Pancreas (tissue), 10 donors: ENCODE measurements around the gene BCR. TPM values are rescaled to one million over a fixed set of nuclear protein-coding genes. Genes with fewer than 3 reads are reported as not detected.

ENCODE experiments used
- ATAC-seq, 4 donors: fragments of 200-7000 bp; cut with Tn5 transposase; one replicate each; pipeline versions ENCODE4 v1.8.0 to v1.9.1; 2020; ENCODE audit warnings: mild to moderate bottlenecking in 4 of 4, moderate library complexity in 4 of 4
- DNase-seq, 6 donors: peaks; one replicate each; pipeline ENCODE4 v3.0.0-alpha.2; 2020
- FAIRE-seq: peaks from 2 replicates; lab custom pipeline; 2012; peaks lifted over from hg19 to GRCh38; lab: Jason Lieb, UNC
- H3K27ac ChIP-seq, 4 donors: fragments of 200-600 bp; sonication (generic); 1 replicate in 3 of 4; 2 replicates in 1 of 4; pipeline versions ENCODE4 v1.5.0 to v1.8.0; 2020
- H3K27me3 ChIP-seq, 4 donors: fragments of 200-600 bp; one replicate each; pipeline ENCODE4 v1.8.0; 2021
- H3K36me3 ChIP-seq, 3 donors: fragments of 200-600 bp; sonication (generic) in 1 of 3; one replicate each; pipeline versions ENCODE4 v1.5.0 to v1.8.0; 2020 to 2021
- H3K4me1 ChIP-seq, 3 donors: fragments of 200-600 bp; one replicate each; pipeline ENCODE4 v1.8.0; 2021
- H3K4me3 ChIP-seq, 4 donors: fragments of 200-600 bp; sonication (generic) in 2 of 4; one replicate each; pipeline versions ENCODE4 v1.5.0 to v1.8.0; 2020 to 2021
- H3K9me3 ChIP-seq, 4 donors: fragments of 200-600 bp; one replicate each; pipeline ENCODE4 v1.8.0; 2021
- CTCF ChIP-seq, 4 donors: fragments of 200-600 bp; sonication (generic) in 3 of 4; IDR thresholded peaks; one replicate each; pipeline versions ENCODE4 v1.5.0 to v1.8.0; 2021; ENCODE audit warnings: antibody characterized with exemption in 4 of 4
- WGBS, 2 donors: extraction: QIAGEN DNeasy Blood & Tissue Kit; methylation state at CpG; one replicate each; pipeline ENCODE4 v1.1.7; 2013; 5-methylcytosine and 5-hydroxymethylcytosine counted together
- intact Hi-C, 3 donors: fragments of 100-400 bp; cut with DNase I; formaldehyde crosslinking; loops; one replicate each; pipeline versions ENCODE4 v1.11.1 to v1.14.2; 2022
- polyA plus RNA-seq, 2 donors: library from polyadenylated mRNA; stranded (reverse); fragments of 200-250 nt; gene quantifications; one replicate each; pipeline ENCODE4 v1.2.3, GENCODE V29; 2013
- total RNA-seq, 6 donors: library from RNA; stranded (reverse); fragmentation: NEBNext Ultra II Directional in 4 of 6; extraction: Animal tissue kit (Norgen Biotek cat#: 25700) in 4 of 6; gene quantifications; one replicate each; pipeline versions ENCODE4 v1.2.1 to v1.2.4, GENCODE V29; 2021 to 2023
- donor health status: healthy with polysubstance abuse.
- donor health status: DM: no; HTN: no; CAD: no; lungs with moderate emphysema.
- donor health status: DM: no; HTN: no; CAD: no.
- donor health status: control.
- donor health status: control.
- donor health status: Bipolar disorder and iron deficiency.
- donor health status: DM: yes; HTN: yes; CAD: no.
- donor health status: DM: no; HTN: no; CAD: no.
- donor health status: DM: no; HTN: no; CAD: no.
- donor health status: DM: yes; HTN: yes; CAD: no.

The BCR gene
- total and polyA plus RNA-seq, 8 donors: 15.5 to 35.9 (median 18.1) TPM

- H3K9me3 ChIP-seq: no peaks in the 10 kb centered on the region
- no peak for TF ChIP-seq CTCF (IDR thresholded peaks at IDR 0.05)
- no peak for DNase-seq
- no peak overlapping the region for H3K4me3 ChIP-seq
- 93 to 97% methylated on average over 4 of the region's 4 CpGs for WGBS, 2 donors
- H3K36me3 ChIP-seq: no peaks in the 10 kb centered on the region
- H3K27me3 ChIP-seq: no peaks in the 10 kb centered on the region
- H3K27ac ChIP-seq: no peak overlapping the region
- no peaks in the 10 kb centered on the region for H3K4me1 ChIP-seq
- ATAC-seq: no peak
- intact Hi-C loops: no loop called here
- FAIRE-seq: no peak
These were observed 11.3 kb upstream of the BCR start for GRCh38 chr22:23169043-23169406.

GRCh38 chr22:23175817-23176644, 4.3 kb upstream of the BCR start:
- peaks cover 0 to 13% (median 4%) of the 10 kb centered on the region in 3 donors for H3K4me1 ChIP-seq
- peak in 1 of 6 donors; percentile 35 for DNase-seq
- H3K27me3 ChIP-seq: no peaks in the 10 kb centered on the region
- intact Hi-C loops: loop anchor here (2.0 to 10.0 kb wide), 3 partner anchors 106 to 109 kb away; no protein-coding TSS in a partner anchor
- no peak for ATAC-seq
- no peak for FAIRE-seq
- H3K27ac ChIP-seq: no peak overlapping the region
- no peak overlapping the region for H3K4me3 ChIP-seq
- H3K9me3 ChIP-seq: no peaks in the 10 kb centered on the region
- WGBS, 2 donors: 90 to 96% methylated on average over 10 of the region's 10 CpGs
- no peak for TF ChIP-seq CTCF (IDR thresholded peaks at IDR 0.05)
- H3K36me3 ChIP-seq: no peaks in the 10 kb centered on the region

- Histone ChIP-seq H3K4me3 (no peak overlapping the region), H3K27me3 (no peaks in the 10 kb centered on the region), H3K9me3 (no peaks in the 10 kb centered on the region), H3K4me1 (peaks cover 0 to 15% (median 4%) of the 10 kb centered on the region in 3 donors), H3K27ac (no peak overlapping the region), H3K36me3 (no peaks in the 10 kb centered on the region)
- FAIRE-seq (no peak), DNase-seq (peak in 1 of 6 donors; percentile 15), ATAC-seq (no peak)
- intact Hi-C loops: loop anchor here (2.0 to 10.0 kb wide), 3 partner anchors 106 to 108 kb away; no protein-coding TSS in a partner anchor
- no peak for TF ChIP-seq CTCF (IDR thresholded peaks at IDR 0.05)
- 86 to 91% methylated on average over 9 of the region's 9 CpGs for WGBS, 2 donors
These were observed 3.7 kb upstream of the BCR start for GRCh38 chr22:23176645-23177027.

- peak in 1 of 4 donors; percentile 8 for ATAC-seq
- H3K36me3 ChIP-seq: no peaks in the 10 kb centered on the region
- no peak overlapping the region for H3K27ac ChIP-seq
- no peak overlapping the region for H3K4me3 ChIP-seq
- H3K9me3 ChIP-seq: no peaks in the 10 kb centered on the region
- no peaks in the 10 kb centered on the region for H3K27me3 ChIP-seq
- intact Hi-C loops: loop anchor here (2.0 to 10.0 kb wide), 3 partner anchors 105 to 108 kb away; no protein-coding TSS in a partner anchor
- FAIRE-seq: no peak
- peaks cover 0 to 19% (median 4%) of the 10 kb centered on the region in 3 donors for H3K4me1 ChIP-seq
- no peak for TF ChIP-seq CTCF (IDR thresholded peaks at IDR 0.05)
- WGBS, 2 donors: 44% methylated on average over 4 of the region's 4 CpGs
- peak in 1 of 6 donors; percentile 23 for DNase-seq
These were observed 3.1 kb upstream of the BCR start for GRCh38 chr22:23177197-23177596.
